Neural cell (in vitro differentiated cells): Measurements from ENCODE around the gene HIP1.

Experiments used
- EP300 ChIP-seq: fragments of 450-650 bp; conservative IDR thresholded peaks from 2 replicates; pipeline ENCODE4 v1.6.1; 2014; ENCODE audit warnings: antibody characterized with exemption, mild to moderate bottlenecking, moderate library complexity; ENCODE audit not compliant: poor library complexity, severe bottlenecking
- MXI1 ChIP-seq: fragments of 450-650 bp; conservative IDR thresholded peaks from 2 replicates; pipeline ENCODE4 v1.6.1; 2014; ENCODE audit warnings: antibody characterized with exemption, mild to moderate bottlenecking; ENCODE audit not compliant: poor library complexity, severe bottlenecking
- TF ChIP-seq, protein P1 (sequence below): fragments of 450-650 bp; IDR thresholded peaks from 2 replicates; pipeline ENCODE4 v1.5.1; 2014; ENCODE audit warnings: antibody characterized with exemption, mild to moderate bottlenecking, moderate library complexity; ENCODE audit not compliant: poor library complexity, severe bottlenecking

DNA sequence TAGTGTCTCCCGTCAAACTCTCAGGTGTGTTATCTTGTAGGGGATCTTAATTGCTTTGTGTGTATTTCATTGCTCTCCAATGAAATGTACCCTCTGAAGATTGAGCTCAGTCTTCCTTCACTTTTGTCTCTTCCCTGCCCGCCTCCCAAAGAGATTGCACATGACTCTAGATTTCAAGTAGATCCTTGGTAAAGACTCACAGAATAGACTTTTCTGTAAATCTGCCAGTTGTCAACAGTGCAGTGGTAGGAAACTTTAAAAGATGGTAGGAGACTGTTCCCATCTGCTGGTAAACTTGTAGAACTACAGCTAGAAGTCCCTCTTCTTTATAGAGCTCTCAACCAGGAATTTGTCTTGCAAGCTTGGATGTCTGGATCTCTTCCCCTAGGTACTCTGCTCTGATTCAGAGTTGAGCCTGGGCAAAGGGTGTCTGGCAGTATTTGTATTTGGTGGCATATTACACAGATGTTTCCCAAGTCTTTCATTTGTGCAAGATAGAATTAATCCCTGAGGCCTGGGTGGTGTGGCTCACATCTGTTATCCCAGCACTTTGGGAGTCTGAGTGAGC lies 23.7 kb upstream of the HIP1 start:
- TF ChIP-seq, protein P1, sequence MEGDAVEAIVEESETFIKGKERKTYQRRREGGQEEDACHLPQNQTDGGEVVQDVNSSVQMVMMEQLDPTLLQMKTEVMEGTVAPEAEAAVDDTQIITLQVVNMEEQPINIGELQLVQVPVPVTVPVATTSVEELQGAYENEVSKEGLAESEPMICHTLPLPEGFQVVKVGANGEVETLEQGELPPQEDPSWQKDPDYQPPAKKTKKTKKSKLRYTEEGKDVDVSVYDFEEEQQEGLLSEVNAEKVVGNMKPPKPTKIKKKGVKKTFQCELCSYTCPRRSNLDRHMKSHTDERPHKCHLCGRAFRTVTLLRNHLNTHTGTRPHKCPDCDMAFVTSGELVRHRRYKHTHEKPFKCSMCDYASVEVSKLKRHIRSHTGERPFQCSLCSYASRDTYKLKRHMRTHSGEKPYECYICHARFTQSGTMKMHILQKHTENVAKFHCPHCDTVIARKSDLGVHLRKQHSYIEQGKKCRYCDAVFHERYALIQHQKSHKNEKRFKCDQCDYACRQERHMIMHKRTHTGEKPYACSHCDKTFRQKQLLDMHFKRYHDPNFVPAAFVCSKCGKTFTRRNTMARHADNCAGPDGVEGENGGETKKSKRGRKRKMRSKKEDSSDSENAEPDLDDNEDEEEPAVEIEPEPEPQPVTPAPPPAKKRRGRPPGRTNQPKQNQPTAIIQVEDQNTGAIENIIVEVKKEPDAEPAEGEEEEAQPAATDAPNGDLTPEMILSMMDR: peak; percentile 84
- no peak for TF ChIP-seq MXI1
- no peak for TF ChIP-seq EP300
